HL-60 (cell line): Measurements from ENCODE around the gene BRAF.

Experiments
- DNase-seq, 2 experiments: peaks; one replicate each; pipeline ENCODE4 v3.0.0-alpha.2; 2010 to 2020; ENCODE audit warnings: low read depth in 1 of 2, low spot score in 1 of 2
- H3K27ac ChIP-seq: fragments of 250-450 bp; sonication (Bioruptor Pico); replicated peaks from 2 replicates; pipeline ENCODE4 v1.5.1; 2020; ENCODE audit warnings: mild to moderate bottlenecking, moderate library complexity
- H3K27me3 ChIP-seq: fragments of 250-450 bp; sonication (Bioruptor Pico); 2 replicates; pipeline ENCODE4 v1.5.1; 2021; ENCODE audit warnings: mild to moderate bottlenecking, moderate library complexity; ENCODE audit not compliant: insufficient read depth, poor library complexity, severe bottlenecking
- H3K4me3 ChIP-seq: replicated peaks from 2 replicates; pipeline ENCODE4 v1.5.1; 2011; ENCODE audit warnings: mild to moderate bottlenecking, control low read depth, low read length; ENCODE audit not compliant: insufficient read depth
- GABPA ChIP-seq: IDR thresholded peaks from 2 replicates; pipeline ENCODE4 v1.6.1; 2012; ENCODE audit warnings: low read depth
- POLR2AphosphoS5 ChIP-seq: IDR thresholded peaks from 2 replicates; pipeline ENCODE4 v1.6.1; 2012; ENCODE audit warnings: low read depth
- SPI1 ChIP-seq: IDR thresholded peaks from 2 replicates; pipeline ENCODE4 v1.6.1; 2012; ENCODE audit warnings: low read depth, mild to moderate bottlenecking, borderline replicate concordance
- TF ChIP-seq, protein P1 (sequence below): IDR thresholded peaks from 2 replicates; pipeline ENCODE4 v1.6.1; 2012; ENCODE audit warnings: low read depth; ENCODE audit not compliant: insufficient replicate concordance
- TF ChIP-seq, protein P2 (sequence below): IDR thresholded peaks from one replicate; pipeline ENCODE4 v1.5.1; 2011; ENCODE audit warnings: low read length, control low read depth, inconsistent platforms; ENCODE audit not compliant: insufficient read depth

Gene BRAF

DNA sequence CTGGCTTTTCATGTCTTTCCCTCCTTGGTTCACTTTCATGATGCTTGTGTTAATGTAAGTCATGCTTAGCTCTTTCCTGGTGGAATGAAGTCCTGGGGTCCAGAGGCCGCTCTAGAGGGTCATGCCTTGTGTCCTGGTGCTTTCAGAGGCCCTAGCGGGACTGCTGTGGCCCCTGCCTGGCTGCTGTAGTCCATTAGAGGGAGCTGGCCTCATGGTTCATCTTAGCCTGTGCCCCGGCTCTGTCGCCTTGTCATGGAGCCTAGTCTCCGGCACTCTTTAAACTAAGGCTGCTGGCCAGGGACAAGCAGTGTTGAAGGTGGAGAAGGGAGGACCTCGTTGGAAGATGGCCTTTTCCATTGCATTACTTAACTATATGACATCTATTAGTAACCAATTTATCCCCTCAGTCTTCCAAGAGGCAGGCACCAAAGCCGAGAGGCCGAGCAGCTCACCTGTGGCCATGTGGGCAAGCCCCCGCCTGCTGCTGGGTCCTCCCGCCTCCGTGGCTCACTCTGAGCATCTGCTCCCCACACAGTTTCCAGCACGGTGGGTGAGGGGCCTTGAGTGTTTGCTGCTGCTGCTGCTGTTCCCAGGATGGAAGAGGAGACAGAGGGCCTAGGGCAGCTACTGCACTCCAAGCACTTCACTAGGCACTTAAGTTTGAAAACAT, 233.2 kb downstream of the BRAF start:
- no peak for TF ChIP-seq SPI1
- TF ChIP-seq, protein P1, sequence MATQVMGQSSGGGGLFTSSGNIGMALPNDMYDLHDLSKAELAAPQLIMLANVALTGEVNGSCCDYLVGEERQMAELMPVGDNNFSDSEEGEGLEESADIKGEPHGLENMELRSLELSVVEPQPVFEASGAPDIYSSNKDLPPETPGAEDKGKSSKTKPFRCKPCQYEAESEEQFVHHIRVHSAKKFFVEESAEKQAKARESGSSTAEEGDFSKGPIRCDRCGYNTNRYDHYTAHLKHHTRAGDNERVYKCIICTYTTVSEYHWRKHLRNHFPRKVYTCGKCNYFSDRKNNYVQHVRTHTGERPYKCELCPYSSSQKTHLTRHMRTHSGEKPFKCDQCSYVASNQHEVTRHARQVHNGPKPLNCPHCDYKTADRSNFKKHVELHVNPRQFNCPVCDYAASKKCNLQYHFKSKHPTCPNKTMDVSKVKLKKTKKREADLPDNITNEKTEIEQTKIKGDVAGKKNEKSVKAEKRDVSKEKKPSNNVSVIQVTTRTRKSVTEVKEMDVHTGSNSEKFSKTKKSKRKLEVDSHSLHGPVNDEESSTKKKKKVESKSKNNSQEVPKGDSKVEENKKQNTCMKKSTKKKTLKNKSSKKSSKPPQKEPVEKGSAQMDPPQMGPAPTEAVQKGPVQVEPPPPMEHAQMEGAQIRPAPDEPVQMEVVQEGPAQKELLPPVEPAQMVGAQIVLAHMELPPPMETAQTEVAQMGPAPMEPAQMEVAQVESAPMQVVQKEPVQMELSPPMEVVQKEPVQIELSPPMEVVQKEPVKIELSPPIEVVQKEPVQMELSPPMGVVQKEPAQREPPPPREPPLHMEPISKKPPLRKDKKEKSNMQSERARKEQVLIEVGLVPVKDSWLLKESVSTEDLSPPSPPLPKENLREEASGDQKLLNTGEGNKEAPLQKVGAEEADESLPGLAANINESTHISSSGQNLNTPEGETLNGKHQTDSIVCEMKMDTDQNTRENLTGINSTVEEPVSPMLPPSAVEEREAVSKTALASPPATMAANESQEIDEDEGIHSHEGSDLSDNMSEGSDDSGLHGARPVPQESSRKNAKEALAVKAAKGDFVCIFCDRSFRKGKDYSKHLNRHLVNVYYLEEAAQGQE: no peak
- TF ChIP-seq POLR2AphosphoS5: no peak
- TF ChIP-seq, protein P2, sequence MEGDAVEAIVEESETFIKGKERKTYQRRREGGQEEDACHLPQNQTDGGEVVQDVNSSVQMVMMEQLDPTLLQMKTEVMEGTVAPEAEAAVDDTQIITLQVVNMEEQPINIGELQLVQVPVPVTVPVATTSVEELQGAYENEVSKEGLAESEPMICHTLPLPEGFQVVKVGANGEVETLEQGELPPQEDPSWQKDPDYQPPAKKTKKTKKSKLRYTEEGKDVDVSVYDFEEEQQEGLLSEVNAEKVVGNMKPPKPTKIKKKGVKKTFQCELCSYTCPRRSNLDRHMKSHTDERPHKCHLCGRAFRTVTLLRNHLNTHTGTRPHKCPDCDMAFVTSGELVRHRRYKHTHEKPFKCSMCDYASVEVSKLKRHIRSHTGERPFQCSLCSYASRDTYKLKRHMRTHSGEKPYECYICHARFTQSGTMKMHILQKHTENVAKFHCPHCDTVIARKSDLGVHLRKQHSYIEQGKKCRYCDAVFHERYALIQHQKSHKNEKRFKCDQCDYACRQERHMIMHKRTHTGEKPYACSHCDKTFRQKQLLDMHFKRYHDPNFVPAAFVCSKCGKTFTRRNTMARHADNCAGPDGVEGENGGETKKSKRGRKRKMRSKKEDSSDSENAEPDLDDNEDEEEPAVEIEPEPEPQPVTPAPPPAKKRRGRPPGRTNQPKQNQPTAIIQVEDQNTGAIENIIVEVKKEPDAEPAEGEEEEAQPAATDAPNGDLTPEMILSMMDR: no peak
- no peak for TF ChIP-seq GABPA

DNA sequence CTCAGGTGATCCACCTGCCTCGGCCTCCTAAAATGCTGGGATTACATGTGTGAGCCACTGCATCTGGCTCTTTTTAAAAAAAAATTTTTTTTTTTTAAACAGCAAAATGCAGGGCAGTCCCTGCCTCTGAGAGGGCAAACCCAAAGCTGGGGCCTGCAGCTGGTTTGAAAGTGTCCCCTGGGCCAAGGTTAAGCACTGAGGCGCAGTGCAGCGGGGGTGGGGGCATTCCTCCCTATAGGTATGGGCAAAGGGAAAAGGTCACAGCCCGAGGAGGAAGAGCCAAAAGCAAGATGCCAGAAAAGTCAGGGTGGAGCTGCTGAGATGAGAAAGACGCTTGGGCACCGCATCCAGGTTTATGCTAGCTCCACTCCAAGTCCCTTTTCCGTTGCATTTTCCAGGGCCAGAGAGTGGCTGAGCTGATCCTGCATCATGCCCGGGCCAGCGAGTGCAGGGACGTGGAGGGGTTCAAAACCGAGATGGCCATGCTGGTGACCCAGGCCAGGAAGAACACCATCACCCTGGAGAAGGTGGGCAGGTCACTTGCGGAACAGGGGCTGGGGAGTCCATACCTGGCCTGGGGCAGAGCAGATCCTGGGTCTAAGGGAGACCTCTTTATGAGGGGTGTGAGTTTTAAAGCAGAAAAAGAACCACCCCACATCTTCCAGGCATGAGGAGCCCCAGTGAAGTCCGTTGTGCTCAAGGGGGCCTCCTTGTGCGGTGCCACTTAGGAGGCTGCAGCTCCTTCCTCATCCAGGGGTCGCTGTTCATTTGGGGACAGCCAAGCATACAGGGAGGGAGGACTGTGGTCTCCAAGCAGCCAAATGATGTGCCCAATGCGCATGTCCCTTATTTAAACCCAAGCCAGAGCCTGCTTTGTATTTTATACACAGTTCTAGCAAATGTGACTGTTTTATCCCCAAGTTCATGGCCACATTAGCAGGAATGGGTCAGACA, 235.3 kb downstream of the BRAF start:
- H3K27me3 ChIP-seq: no peaks in the 10 kb centered on the region
- no peak for TF ChIP-seq POLR2AphosphoS5
- TF ChIP-seq, protein P1: no peak
- TF ChIP-seq, protein P2: no peak
- TF ChIP-seq SPI1: no peak
- no peak for TF ChIP-seq GABPA
- H3K4me3 ChIP-seq: no peak overlapping the region
- no peak overlapping the region for H3K27ac ChIP-seq
- no peak for DNase-seq

More for the DNA sequence above, 233.2 kb downstream of the BRAF start:
- Histone ChIP-seq H3K27ac (no peak overlapping the region), H3K4me3 (no peak overlapping the region), H3K27me3 (no peaks in the 10 kb centered on the region)
- no peak for DNase-seq

DNA sequence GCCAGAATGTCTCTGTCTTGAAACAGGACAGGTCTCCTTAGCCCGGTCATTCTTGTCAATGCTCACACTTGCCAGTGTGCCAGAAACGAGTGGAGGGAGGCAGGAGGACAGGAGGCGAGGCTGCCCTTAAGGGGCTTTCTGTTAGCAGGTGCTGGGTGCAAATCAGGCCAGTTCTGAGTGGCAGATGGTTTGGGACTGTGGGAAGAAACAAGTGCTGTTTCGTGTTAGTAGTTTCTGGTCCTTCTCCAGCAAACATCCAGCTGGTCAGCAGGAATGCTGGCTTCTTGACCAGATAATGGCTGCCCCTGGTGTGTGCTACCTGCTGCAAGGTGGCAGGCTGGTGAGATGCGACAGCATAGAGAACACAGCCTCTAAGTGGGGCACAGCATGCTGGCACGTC, 236.4 kb downstream of the BRAF start:
- no peak for DNase-seq
- Histone ChIP-seq H3K27ac (no peak overlapping the region), H3K4me3 (no peak overlapping the region), H3K27me3 (no peaks in the 10 kb centered on the region)
- TF ChIP-seq GABPA (no peak), POLR2AphosphoS5 (no peak), SPI1 (no peak)
- TF ChIP-seq, protein P1: no peak
- TF ChIP-seq, protein P2: no peak
